ENCODE results near the gene NOTCH1.

DNA sequence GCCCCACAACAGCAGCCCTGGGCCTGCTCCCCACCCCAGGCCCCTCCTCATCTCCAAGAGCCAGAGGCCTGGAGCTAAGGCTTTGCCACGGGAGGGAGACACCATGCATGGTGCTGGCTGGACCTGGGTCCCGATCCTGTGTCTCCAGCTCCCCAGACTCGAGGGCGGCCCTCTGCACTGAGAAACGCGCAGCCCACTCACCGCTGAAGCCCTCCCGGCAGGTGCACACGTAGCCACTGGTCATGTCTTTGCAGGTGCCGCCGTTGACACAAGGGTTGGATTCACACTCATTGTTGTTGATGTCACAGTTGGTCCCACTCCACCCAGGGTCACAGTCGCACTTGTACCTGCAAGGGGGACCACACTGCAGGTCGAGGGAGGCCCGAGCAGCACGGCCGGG, 32.7 kb downstream of the NOTCH1 start:
- TF ChIP-seq, protein P1, sequence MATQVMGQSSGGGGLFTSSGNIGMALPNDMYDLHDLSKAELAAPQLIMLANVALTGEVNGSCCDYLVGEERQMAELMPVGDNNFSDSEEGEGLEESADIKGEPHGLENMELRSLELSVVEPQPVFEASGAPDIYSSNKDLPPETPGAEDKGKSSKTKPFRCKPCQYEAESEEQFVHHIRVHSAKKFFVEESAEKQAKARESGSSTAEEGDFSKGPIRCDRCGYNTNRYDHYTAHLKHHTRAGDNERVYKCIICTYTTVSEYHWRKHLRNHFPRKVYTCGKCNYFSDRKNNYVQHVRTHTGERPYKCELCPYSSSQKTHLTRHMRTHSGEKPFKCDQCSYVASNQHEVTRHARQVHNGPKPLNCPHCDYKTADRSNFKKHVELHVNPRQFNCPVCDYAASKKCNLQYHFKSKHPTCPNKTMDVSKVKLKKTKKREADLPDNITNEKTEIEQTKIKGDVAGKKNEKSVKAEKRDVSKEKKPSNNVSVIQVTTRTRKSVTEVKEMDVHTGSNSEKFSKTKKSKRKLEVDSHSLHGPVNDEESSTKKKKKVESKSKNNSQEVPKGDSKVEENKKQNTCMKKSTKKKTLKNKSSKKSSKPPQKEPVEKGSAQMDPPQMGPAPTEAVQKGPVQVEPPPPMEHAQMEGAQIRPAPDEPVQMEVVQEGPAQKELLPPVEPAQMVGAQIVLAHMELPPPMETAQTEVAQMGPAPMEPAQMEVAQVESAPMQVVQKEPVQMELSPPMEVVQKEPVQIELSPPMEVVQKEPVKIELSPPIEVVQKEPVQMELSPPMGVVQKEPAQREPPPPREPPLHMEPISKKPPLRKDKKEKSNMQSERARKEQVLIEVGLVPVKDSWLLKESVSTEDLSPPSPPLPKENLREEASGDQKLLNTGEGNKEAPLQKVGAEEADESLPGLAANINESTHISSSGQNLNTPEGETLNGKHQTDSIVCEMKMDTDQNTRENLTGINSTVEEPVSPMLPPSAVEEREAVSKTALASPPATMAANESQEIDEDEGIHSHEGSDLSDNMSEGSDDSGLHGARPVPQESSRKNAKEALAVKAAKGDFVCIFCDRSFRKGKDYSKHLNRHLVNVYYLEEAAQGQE (IDR thresholded peaks at IDR 0.05; ENCODE audit: borderline replicate concordance) = no peak
- TF ChIP-seq, protein P2, sequence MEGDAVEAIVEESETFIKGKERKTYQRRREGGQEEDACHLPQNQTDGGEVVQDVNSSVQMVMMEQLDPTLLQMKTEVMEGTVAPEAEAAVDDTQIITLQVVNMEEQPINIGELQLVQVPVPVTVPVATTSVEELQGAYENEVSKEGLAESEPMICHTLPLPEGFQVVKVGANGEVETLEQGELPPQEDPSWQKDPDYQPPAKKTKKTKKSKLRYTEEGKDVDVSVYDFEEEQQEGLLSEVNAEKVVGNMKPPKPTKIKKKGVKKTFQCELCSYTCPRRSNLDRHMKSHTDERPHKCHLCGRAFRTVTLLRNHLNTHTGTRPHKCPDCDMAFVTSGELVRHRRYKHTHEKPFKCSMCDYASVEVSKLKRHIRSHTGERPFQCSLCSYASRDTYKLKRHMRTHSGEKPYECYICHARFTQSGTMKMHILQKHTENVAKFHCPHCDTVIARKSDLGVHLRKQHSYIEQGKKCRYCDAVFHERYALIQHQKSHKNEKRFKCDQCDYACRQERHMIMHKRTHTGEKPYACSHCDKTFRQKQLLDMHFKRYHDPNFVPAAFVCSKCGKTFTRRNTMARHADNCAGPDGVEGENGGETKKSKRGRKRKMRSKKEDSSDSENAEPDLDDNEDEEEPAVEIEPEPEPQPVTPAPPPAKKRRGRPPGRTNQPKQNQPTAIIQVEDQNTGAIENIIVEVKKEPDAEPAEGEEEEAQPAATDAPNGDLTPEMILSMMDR (IDR thresholded peaks at IDR 0.05; ENCODE audit: poor library complexity, severe bottlenecking) = no peak
- TF ChIP-seq SMC3 (conservative IDR thresholded peaks at IDR 0.05; ENCODE audit: poor library complexity) (no peak), MXI1 (conservative IDR thresholded peaks at IDR 0.05; ENCODE audit: poor library complexity, severe bottlenecking) (no peak), EZH2 (IDR thresholded peaks at IDR 0.05; ENCODE audit: borderline replicate concordance, insufficient read depth, low read length, poor library complexity, severe bottlenecking) (no peak), RAD21 (conservative IDR thresholded peaks at IDR 0.05) (no peak), POLR2AphosphoS5 (IDR thresholded peaks at IDR 0.05) (no peak)
